ENCODE results near the gene TMEM108. TPM values are rescaled to one million over a fixed set of nuclear protein-coding genes. Genes with fewer than 3 reads are reported as not detected.
"Not testable (repeated sequence)": the region's sequence is repeated elsewhere in the genome, so short reads cannot be mapped to it uniquely, and the experiment has no call there.

Gene TMEM108
- total RNA-seq (not detected), polyA plus RNA-seq (under 1 TPM in 1 of 4 donors, not detected in 3; 0.11 TPM)

- no peak within 1 kb of the TSS for H3K27ac Mint-ChIP-seq
- H3K36me3 ChIP-seq (ENCODE audit: control insufficient read depth, insufficient read depth, low read length), result no peaks in the 10 kb centered on the region
- H3K9me3 Mint-ChIP-seq, result peaks cover 0 to 2% (median 0%) of the 10 kb centered on the region in 7 donors
- H3K27me3 ChIP-seq (ENCODE audit: control insufficient read depth, insufficient read depth, low read length), result peaks cover 26% of the 10 kb centered on the region
- no peaks in the 10 kb centered on the region for H3K9me3 ChIP-seq (ENCODE audit: control insufficient read depth in 2 of 2, low read length in 2 of 2)
- H3K27me3 Mint-ChIP-seq, result peaks cover 49% of the 10 kb centered on the region
- H3K27ac ChIP-seq (ENCODE audit: insufficient read depth, low read length, poor library complexity, severe bottlenecking), result no peak within 1 kb of the TSS
- no peak within 1 kb of the TSS for H3K4me3 ChIP-seq (ENCODE audit: low read depth, low read length)
- peak within 1 kb of the TSS in 2 of 4 donors; percentile 37 to 41 for H3K4me3 Mint-ChIP-seq
- H3K4me1 ChIP-seq (ENCODE audit: control insufficient read depth, insufficient read depth, low read length, poor library complexity, severe bottlenecking), result peaks cover 5% of the 10 kb centered on the region
- peaks cover 0 to 10% (median 3%) of the 10 kb centered on the region in 4 donors for H3K4me1 Mint-ChIP-seq
- peak in 1 of 3 donors; percentile 18 for DNase-seq
- no peaks in the 10 kb centered on the region for H3K36me3 Mint-ChIP-seq
- ATAC-seq (ENCODE audit: low read depth in 2 of 2), result no peak
Measured at GRCh38 chr3:133038089-133038730, at the start of gene TMEM108. Gene TMEM108, plus strand, starts transcription at chr3:133038391.

GRCh38 chr3:132995971-132996370, 42.2 kb upstream of the TMEM108 start:
- Histone ChIP-seq H3K36me3 (ENCODE audit: control insufficient read depth, insufficient read depth, low read length) (no peaks in the 10 kb centered on the region), H3K27ac (ENCODE audit: insufficient read depth, low read length, poor library complexity, severe bottlenecking) (no peak overlapping the region), H3K4me1 (ENCODE audit: control insufficient read depth, insufficient read depth, low read length, poor library complexity, severe bottlenecking) (no peaks in the 10 kb centered on the region), H3K9me3 (ENCODE audit: control insufficient read depth in 2 of 2, low read length in 2 of 2) (no peaks in the 10 kb centered on the region), H3K27me3 (ENCODE audit: control insufficient read depth, insufficient read depth, low read length) (no peaks in the 10 kb centered on the region), H3K4me3 (ENCODE audit: low read depth, low read length) (no peak overlapping the region)
- H3K4me1 Mint-ChIP-seq, result no peaks in the 10 kb centered on the region
- H3K9me3 Mint-ChIP-seq, result peaks cover 0 to 2% (median 0%) of the 10 kb centered on the region in 7 donors
- H3K27me3 Mint-ChIP-seq, result peaks cover 4% of the 10 kb centered on the region
- H3K36me3 Mint-ChIP-seq, result no peaks in the 10 kb centered on the region
- ATAC-seq (ENCODE audit: low read depth in 2 of 2) (no peak), DNase-seq (no peak)
- H3K4me3 Mint-ChIP-seq, result no peak overlapping the region
- no peak overlapping the region for H3K27ac Mint-ChIP-seq

GRCh38 chr3:132997404-132998185, 40.6 kb upstream of the TMEM108 start:
- no peaks in the 10 kb centered on the region for H3K27me3 ChIP-seq (ENCODE audit: control insufficient read depth, insufficient read depth, low read length)
- Mint-ChIP-seq H3K27me3 (no peaks in the 10 kb centered on the region), H3K4me3 (no peak overlapping the region), H3K36me3 (no peaks in the 10 kb centered on the region), H3K9me3 (peaks cover 0 to 2% (median 1%) of the 10 kb centered on the region in 7 donors), H3K4me1 (no peaks in the 10 kb centered on the region), H3K27ac (no peak overlapping the region)
- H3K27ac ChIP-seq (ENCODE audit: insufficient read depth, low read length, poor library complexity, severe bottlenecking), result no peak overlapping the region
- ATAC-seq (ENCODE audit: low read depth in 2 of 2) (no peak), DNase-seq (no peak)
- H3K36me3 ChIP-seq (ENCODE audit: control insufficient read depth, insufficient read depth, low read length), result no peaks in the 10 kb centered on the region
- no peaks in the 10 kb centered on the region for H3K4me1 ChIP-seq (ENCODE audit: control insufficient read depth, insufficient read depth, low read length, poor library complexity, severe bottlenecking)
- no peaks in the 10 kb centered on the region for H3K9me3 ChIP-seq (ENCODE audit: control insufficient read depth in 2 of 2, low read length in 2 of 2)
- H3K4me3 ChIP-seq (ENCODE audit: low read depth, low read length), result no peak overlapping the region

- not testable (repeated sequence) for H3K4me1 Mint-ChIP-seq; H3K27me3 Mint-ChIP-seq; H3K27ac ChIP-seq (ENCODE audit: insufficient read depth, low read length, poor library complexity, severe bottlenecking); ATAC-seq (ENCODE audit: low read depth in 2 of 2); H3K9me3 Mint-ChIP-seq; H3K4me1 ChIP-seq (ENCODE audit: control insufficient read depth, insufficient read depth, low read length, poor library complexity, severe bottlenecking); H3K4me3 ChIP-seq (ENCODE audit: low read depth, low read length); H3K4me3 Mint-ChIP-seq; DNase-seq; H3K27me3 ChIP-seq (ENCODE audit: control insufficient read depth, insufficient read depth, low read length); H3K9me3 ChIP-seq (ENCODE audit: control insufficient read depth in 2 of 2, low read length in 2 of 2); H3K36me3 Mint-ChIP-seq; H3K27ac Mint-ChIP-seq; H3K36me3 ChIP-seq (ENCODE audit: control insufficient read depth, insufficient read depth, low read length)
Measured at GRCh38 chr3:133005032-133005431, 33.2 kb upstream of the TMEM108 start.

- no peaks in the 10 kb centered on the region for H3K36me3 ChIP-seq (ENCODE audit: control insufficient read depth, insufficient read depth, low read length)
- H3K4me3 ChIP-seq (ENCODE audit: low read depth, low read length), result no peak overlapping the region
- Mint-ChIP-seq H3K9me3 (peaks cover 2 to 26% (median 7%) of the 10 kb centered on the region in 7 donors), H3K4me3 (no peak overlapping the region), H3K27ac (no peak overlapping the region), H3K36me3 (no peaks in the 10 kb centered on the region), H3K27me3 (no peaks in the 10 kb centered on the region), H3K4me1 (no peaks in the 10 kb centered on the region)
- no peak overlapping the region for H3K27ac ChIP-seq (ENCODE audit: insufficient read depth, low read length, poor library complexity, severe bottlenecking)
- DNase-seq, result no peak
- no peaks in the 10 kb centered on the region for H3K27me3 ChIP-seq (ENCODE audit: control insufficient read depth, insufficient read depth, low read length)
- H3K4me1 ChIP-seq (ENCODE audit: control insufficient read depth, insufficient read depth, low read length, poor library complexity, severe bottlenecking), result no peaks in the 10 kb centered on the region
- no peak for ATAC-seq (ENCODE audit: low read depth in 2 of 2)
- peaks cover 0 to 2% of the 10 kb centered on the region in 2 experiments for H3K9me3 ChIP-seq (ENCODE audit: control insufficient read depth in 2 of 2, low read length in 2 of 2)
Measured at GRCh38 chr3:133007601-133008000, 30.6 kb upstream of the TMEM108 start.

GRCh38 chr3:133014325-133014724, 23.9 kb upstream of the TMEM108 start:
- no peaks in the 10 kb centered on the region for H3K36me3 ChIP-seq (ENCODE audit: control insufficient read depth, insufficient read depth, low read length)
- no peak overlapping the region for H3K27ac ChIP-seq (ENCODE audit: insufficient read depth, low read length, poor library complexity, severe bottlenecking)
- ATAC-seq (ENCODE audit: low read depth in 2 of 2) (no peak), DNase-seq (no peak)
- Mint-ChIP-seq H3K27me3 (peaks cover 7% of the 10 kb centered on the region), H3K36me3 (no peaks in the 10 kb centered on the region), H3K27ac (no peak overlapping the region), H3K4me1 (no peaks in the 10 kb centered on the region), H3K9me3 (peaks cover 0 to 21% (median 7%) of the 10 kb centered on the region in 7 donors), H3K4me3 (no peak overlapping the region)
- H3K4me3 ChIP-seq (ENCODE audit: low read depth, low read length), result no peak overlapping the region
- H3K9me3 ChIP-seq (ENCODE audit: control insufficient read depth in 2 of 2, low read length in 2 of 2), result peaks cover 0 to 2% of the 10 kb centered on the region in 2 experiments
- H3K4me1 ChIP-seq (ENCODE audit: control insufficient read depth, insufficient read depth, low read length, poor library complexity, severe bottlenecking), result no peaks in the 10 kb centered on the region
- H3K27me3 ChIP-seq (ENCODE audit: control insufficient read depth, insufficient read depth, low read length), result no peaks in the 10 kb centered on the region

GRCh38 chr3:133015573-133015972, 22.6 kb upstream of the TMEM108 start:
- not testable (repeated sequence) for H3K4me3 Mint-ChIP-seq; H3K27ac Mint-ChIP-seq; ATAC-seq (ENCODE audit: low read depth in 2 of 2); H3K27ac ChIP-seq (ENCODE audit: insufficient read depth, low read length, poor library complexity, severe bottlenecking); DNase-seq; H3K27me3 ChIP-seq (ENCODE audit: control insufficient read depth, insufficient read depth, low read length); H3K4me1 ChIP-seq (ENCODE audit: control insufficient read depth, insufficient read depth, low read length, poor library complexity, severe bottlenecking); H3K9me3 ChIP-seq (ENCODE audit: control insufficient read depth in 2 of 2, low read length in 2 of 2); H3K27me3 Mint-ChIP-seq; H3K36me3 ChIP-seq (ENCODE audit: control insufficient read depth, insufficient read depth, low read length); H3K4me3 ChIP-seq (ENCODE audit: low read depth, low read length); H3K4me1 Mint-ChIP-seq; H3K36me3 Mint-ChIP-seq
- H3K9me3 Mint-ChIP-seq, result peaks cover 0 to 14% (median 3%) of the 10 kb centered on the region in 7 donors

Measured in CD4-positive, CD25-positive, alpha-beta regulatory T cell (primary cell).